Fibroblast of mammary gland (primary cell): ENCODE data around the gene ZPR1.

Experiments
- DNase-seq: peaks from one replicate; pipeline ENCODE4 v3.0.0-alpha.2; 2010; ENCODE audit warnings: low read depth
- H3K4me3 ChIP-seq: 2 replicates; pipeline ENCODE4 v1.5.1; 2011; ENCODE audit warnings: low read depth, mild to moderate bottlenecking, low read length, moderate library complexity; ENCODE audit not compliant: control insufficient read depth
- TF ChIP-seq, protein P1 (sequence below): conservative IDR thresholded peaks from 2 replicates; pipeline ENCODE4 v1.5.1; 2011; ENCODE audit warnings: low read depth, low read length, inconsistent platforms; ENCODE audit not compliant: control insufficient read depth, insufficient read depth

The ZPR1 gene

DNA sequence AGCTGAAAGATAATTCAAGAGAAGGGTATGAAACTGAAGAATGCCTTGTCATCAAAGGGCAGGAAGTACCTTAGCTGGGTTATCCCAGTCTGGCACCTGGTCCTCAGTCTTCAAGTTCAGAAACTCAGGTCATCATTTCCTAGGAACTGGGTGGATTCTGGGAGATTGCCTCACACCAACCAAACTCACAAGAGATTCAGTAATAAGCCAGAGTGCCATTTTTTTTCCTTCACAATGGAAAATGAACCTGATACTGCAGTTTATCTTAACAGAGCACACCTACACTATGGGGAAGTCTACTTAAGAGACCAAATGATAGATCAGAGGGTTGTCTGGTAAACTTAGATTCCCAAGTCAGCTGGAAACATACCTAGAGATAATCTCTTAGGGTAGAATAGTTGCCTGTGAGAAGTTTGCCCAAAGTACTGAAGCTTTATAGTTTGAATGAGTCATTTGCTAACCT lies 11.3 kb downstream of the ZPR1 start:
- no peak for DNase-seq
- no peak overlapping the region for H3K4me3 ChIP-seq
- TF ChIP-seq, protein P1, sequence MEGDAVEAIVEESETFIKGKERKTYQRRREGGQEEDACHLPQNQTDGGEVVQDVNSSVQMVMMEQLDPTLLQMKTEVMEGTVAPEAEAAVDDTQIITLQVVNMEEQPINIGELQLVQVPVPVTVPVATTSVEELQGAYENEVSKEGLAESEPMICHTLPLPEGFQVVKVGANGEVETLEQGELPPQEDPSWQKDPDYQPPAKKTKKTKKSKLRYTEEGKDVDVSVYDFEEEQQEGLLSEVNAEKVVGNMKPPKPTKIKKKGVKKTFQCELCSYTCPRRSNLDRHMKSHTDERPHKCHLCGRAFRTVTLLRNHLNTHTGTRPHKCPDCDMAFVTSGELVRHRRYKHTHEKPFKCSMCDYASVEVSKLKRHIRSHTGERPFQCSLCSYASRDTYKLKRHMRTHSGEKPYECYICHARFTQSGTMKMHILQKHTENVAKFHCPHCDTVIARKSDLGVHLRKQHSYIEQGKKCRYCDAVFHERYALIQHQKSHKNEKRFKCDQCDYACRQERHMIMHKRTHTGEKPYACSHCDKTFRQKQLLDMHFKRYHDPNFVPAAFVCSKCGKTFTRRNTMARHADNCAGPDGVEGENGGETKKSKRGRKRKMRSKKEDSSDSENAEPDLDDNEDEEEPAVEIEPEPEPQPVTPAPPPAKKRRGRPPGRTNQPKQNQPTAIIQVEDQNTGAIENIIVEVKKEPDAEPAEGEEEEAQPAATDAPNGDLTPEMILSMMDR: no peak

DNA sequence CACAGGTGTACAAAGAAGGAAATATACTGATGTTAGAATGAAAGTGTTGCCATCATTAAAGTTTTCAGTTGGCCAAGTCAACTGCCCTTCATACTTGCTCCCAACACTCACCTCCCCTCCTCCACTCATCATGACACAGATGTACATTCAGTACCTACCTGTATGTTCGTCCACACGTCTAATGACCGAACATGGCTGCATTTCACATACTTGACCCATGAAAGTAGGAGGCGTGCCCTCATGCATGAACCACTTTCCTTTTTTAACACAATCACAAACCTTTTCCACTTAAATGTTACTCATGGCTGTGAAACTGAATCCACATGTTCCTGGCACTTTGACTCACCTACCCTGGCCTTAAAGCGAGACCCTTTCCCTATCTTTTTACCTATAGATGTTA lies 11.8 kb downstream of the ZPR1 start:
- DNase-seq: no peak
- no peak overlapping the region for H3K4me3 ChIP-seq
- TF ChIP-seq, protein P1: no peak

DNA sequence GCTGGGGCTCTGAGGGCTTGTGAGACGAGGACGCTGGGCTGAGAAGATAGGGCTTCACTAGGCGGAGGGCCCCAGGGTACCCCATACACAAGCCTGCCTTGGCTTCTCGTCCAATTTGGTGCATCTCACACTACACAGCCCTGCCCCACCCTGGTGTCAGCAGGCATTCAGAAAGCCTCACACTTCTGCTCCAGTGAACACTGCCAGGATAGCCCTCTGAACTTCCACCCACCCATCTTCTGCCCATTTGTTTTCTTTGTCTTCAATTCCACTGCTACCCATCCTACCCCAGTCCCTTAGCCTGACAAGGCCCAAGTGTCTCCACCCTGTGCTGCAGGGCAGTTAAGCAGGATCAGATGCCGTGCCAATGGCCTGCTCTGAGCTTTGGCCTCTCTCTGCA lies 13.2 kb downstream of the ZPR1 start:
- no peak overlapping the region for H3K4me3 ChIP-seq
- TF ChIP-seq, protein P1: no peak
- DNase-seq: no peak

DNA sequence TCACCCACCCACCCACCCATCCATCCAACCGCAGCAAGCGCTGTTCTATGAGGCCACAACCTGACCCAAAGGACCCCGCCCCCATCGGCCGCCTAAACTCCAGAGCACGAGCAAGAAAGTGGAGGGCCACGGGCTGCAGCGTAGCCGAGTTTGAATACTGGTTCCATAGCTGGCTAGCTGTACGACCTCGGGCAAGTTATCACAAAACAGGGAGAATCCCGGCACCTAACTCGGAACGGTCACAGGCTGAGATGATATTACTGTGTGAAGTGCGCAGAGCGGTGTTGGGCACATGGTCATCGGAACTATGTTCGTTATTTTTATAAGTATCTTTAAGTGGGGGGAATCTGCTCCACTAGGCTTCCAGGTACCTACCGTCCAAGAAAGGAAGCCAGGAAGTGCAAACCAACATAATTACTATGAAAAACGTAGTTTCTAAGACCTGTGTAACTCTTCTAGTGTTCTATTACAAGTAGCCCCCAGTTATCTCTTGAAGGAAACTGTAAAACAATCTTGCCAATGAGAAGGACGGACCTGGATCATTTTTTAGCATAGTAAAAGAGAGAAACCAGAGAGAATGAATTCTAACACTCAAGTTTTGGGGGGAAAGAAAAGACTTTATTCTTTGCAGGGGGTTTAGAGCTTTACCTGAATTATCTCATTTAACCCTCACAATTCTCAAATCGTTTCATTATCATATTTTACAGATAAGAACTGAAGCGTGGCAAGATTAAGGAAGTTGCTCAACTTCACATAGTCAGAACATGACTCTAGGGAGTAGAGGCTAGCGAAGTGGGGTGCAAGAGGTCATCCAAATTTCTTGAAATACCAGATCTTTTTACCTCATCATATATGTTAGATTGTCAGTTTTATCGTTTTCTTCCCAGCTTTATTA lies 14.4 kb downstream of the ZPR1 start:
- no peak for DNase-seq
- TF ChIP-seq, protein P1: no peak
- peak overlapping the region; percentile 62 for H3K4me3 ChIP-seq

DNA sequence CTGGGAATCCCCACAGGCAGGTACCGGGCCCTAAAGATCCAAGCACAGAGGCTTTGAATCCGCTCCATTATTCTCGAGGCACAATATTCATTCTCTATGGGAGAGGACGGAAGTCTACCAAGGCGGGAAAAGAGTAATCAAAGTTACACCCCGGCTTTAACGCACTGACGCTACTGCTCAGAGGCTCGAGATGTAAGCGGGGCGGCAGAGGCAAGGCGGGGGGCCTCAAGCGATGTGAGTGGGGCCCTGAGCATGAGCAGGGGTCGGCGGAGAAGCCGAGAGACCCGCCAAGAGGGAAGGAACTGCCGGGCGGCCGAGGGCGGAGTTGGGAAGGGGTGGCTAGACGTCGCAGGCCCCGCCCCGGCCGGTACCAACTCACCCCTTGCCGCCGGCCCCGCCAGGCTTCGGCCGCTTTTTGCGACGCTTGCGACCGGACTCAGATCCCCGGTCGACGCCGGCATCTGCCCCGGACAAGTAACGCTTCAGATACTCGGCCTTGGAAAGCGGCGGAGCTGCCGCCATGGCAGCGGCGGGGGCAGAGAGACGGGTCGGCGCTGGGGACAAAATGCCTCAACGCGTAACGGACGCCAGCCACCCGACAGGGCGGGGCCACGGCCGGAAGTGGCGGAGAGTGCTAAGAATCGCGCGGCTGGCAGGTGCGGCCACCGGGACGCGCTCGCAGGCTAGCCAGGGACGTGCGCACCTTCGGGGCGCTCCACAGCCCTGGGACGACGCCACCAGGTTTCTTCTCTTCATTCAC lies 15.2 kb downstream of the ZPR1 start, which contains the start of gene BUD13:
Gene BUD13 (minus strand): TSS at position 545 of the 760 bp plus-strand sequence. CDS start 23 bp downstream, at position 522.
- DNase-seq: peak; percentile 70
- peak within 1 kb of the TSS; percentile 62 for H3K4me3 ChIP-seq
- TF ChIP-seq, protein P1: no peak

DNA sequence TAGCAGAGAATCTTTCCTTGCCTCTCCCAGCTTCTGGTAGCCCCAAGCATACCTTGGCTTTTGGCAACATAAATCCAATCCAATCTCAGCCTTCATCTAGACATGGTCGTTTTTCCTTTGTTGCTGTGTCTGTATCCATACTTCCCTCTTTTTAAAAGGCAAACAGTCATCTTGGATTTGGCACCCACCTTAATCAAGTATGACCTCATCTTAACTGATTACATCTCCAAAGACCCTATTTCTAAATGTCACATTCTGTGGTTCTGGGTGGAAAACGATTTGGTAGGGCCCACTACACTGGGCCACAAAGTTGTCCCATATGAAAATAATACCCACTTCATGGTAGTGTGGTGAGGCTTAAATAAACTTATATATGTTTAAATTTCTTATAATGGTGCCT lies 15.9 kb downstream of the ZPR1 start:
- TF ChIP-seq, protein P1: no peak
- no peak for DNase-seq
- H3K4me3 ChIP-seq: peak overlapping the region; percentile 62
